ENCODE data around the gene CACNA1C. TPM values are rescaled to one million over a fixed set of nuclear protein-coding genes. Genes with fewer than 3 reads are reported as not detected.

Gene CACNA1C
- total and polyA plus RNA-seq, 2 donors: 0.71 TPM

GRCh38 chr12:2110849-2111566 is 58.2 kb downstream of the CACNA1C start:
- Histone ChIP-seq H3K36me3 (ENCODE audit: control insufficient read depth in 2 of 2, insufficient read depth in 2 of 2, low read length in 1 of 2) (no peaks in the 10 kb centered on the region), H3K4me3 (ENCODE audit: low read length in 2 of 2) (no peak overlapping the region), H3K4me1 (ENCODE audit: control insufficient read depth in 2 of 2, insufficient read depth in 2 of 2, low read length in 2 of 2) (peaks cover 0 to 5% of the 10 kb centered on the region in 2 donors), H3K27me3 (ENCODE audit: control insufficient read depth in 2 of 2, insufficient read depth in 1 of 2, low read length in 1 of 2) (no peaks in the 10 kb centered on the region), H3K27ac (ENCODE audit: low read depth in 1 of 2, low read length in 1 of 2) (no peak overlapping the region), H3K9me3 (ENCODE audit: control insufficient read depth in 2 of 2, insufficient read depth in 1 of 2, low read length in 1 of 2) (no peaks in the 10 kb centered on the region)
- no peak for DNase-seq (ENCODE audit: low read depth in 6 of 9, low spot score in 9 of 9)
- 82% methylated on average over 16 of the region's 16 CpGs for WGBS

GRCh38 chr12:2111826-2112225 is 59.0 kb downstream of the CACNA1C start:
- 91% methylated on average over 13 of the region's 13 CpGs for WGBS
- no peak for DNase-seq (ENCODE audit: low read depth in 6 of 9, low spot score in 9 of 9)
- Histone ChIP-seq H3K4me1 (ENCODE audit: control insufficient read depth in 2 of 2, insufficient read depth in 2 of 2, low read length in 2 of 2) (peaks cover 0 to 5% of the 10 kb centered on the region in 2 donors), H3K36me3 (ENCODE audit: control insufficient read depth in 2 of 2, insufficient read depth in 2 of 2, low read length in 1 of 2) (no peaks in the 10 kb centered on the region), H3K9me3 (ENCODE audit: control insufficient read depth in 2 of 2, insufficient read depth in 1 of 2, low read length in 1 of 2) (no peaks in the 10 kb centered on the region), H3K4me3 (ENCODE audit: low read length in 2 of 2) (no peak overlapping the region), H3K27ac (ENCODE audit: low read depth in 1 of 2, low read length in 1 of 2) (peak overlapping the region in 1 of 2 donors; percentile 13), H3K27me3 (ENCODE audit: control insufficient read depth in 2 of 2, insufficient read depth in 1 of 2, low read length in 1 of 2) (no peaks in the 10 kb centered on the region)

GRCh38 chr12:2112401-2112800 is 59.6 kb downstream of the CACNA1C start:
- H3K4me1 ChIP-seq (ENCODE audit: control insufficient read depth in 2 of 2, insufficient read depth in 2 of 2, low read length in 2 of 2): peaks cover 0 to 5% of the 10 kb centered on the region in 2 donors
- H3K27me3 ChIP-seq (ENCODE audit: control insufficient read depth in 2 of 2, insufficient read depth in 1 of 2, low read length in 1 of 2): no peaks in the 10 kb centered on the region
- H3K4me3 ChIP-seq (ENCODE audit: low read length in 2 of 2): no peak overlapping the region
- H3K9me3 ChIP-seq (ENCODE audit: control insufficient read depth in 2 of 2, insufficient read depth in 1 of 2, low read length in 1 of 2): no peaks in the 10 kb centered on the region
- H3K36me3 ChIP-seq (ENCODE audit: control insufficient read depth in 2 of 2, insufficient read depth in 2 of 2, low read length in 1 of 2): no peaks in the 10 kb centered on the region
- H3K27ac ChIP-seq (ENCODE audit: low read depth in 1 of 2, low read length in 1 of 2): no peak overlapping the region
- DNase-seq (ENCODE audit: low read depth in 6 of 9, low spot score in 9 of 9): no peak
- 97% methylated on average over 7 of the region's 7 CpGs for WGBS

- 97% methylated on average over 14 of the region's 14 CpGs for WGBS
- peaks cover 0 to 5% of the 10 kb centered on the region in 2 donors for H3K4me1 ChIP-seq (ENCODE audit: control insufficient read depth in 2 of 2, insufficient read depth in 2 of 2, low read length in 2 of 2)
- H3K4me3 ChIP-seq (ENCODE audit: low read length in 2 of 2): no peak overlapping the region
- H3K36me3 ChIP-seq (ENCODE audit: control insufficient read depth in 2 of 2, insufficient read depth in 2 of 2, low read length in 1 of 2): no peaks in the 10 kb centered on the region
- H3K9me3 ChIP-seq (ENCODE audit: control insufficient read depth in 2 of 2, insufficient read depth in 1 of 2, low read length in 1 of 2): no peaks in the 10 kb centered on the region
- H3K27me3 ChIP-seq (ENCODE audit: control insufficient read depth in 2 of 2, insufficient read depth in 1 of 2, low read length in 1 of 2): no peaks in the 10 kb centered on the region
- DNase-seq (ENCODE audit: low read depth in 6 of 9, low spot score in 9 of 9): no peak
- H3K27ac ChIP-seq (ENCODE audit: low read depth in 1 of 2, low read length in 1 of 2): no peak overlapping the region
These were observed 60.5 kb downstream of the CACNA1C start for GRCh38 chr12:2113119-2113912.

- H3K4me3 ChIP-seq (ENCODE audit: low read length in 2 of 2): no peak overlapping the region
- H3K27me3 ChIP-seq (ENCODE audit: control insufficient read depth in 2 of 2, insufficient read depth in 1 of 2, low read length in 1 of 2): no peaks in the 10 kb centered on the region
- H3K9me3 ChIP-seq (ENCODE audit: control insufficient read depth in 2 of 2, insufficient read depth in 1 of 2, low read length in 1 of 2): no peaks in the 10 kb centered on the region
- DNase-seq (ENCODE audit: low read depth in 6 of 9, low spot score in 9 of 9): no peak
- peaks cover 0 to 5% of the 10 kb centered on the region in 2 donors for H3K4me1 ChIP-seq (ENCODE audit: control insufficient read depth in 2 of 2, insufficient read depth in 2 of 2, low read length in 2 of 2)
- H3K36me3 ChIP-seq (ENCODE audit: control insufficient read depth in 2 of 2, insufficient read depth in 2 of 2, low read length in 1 of 2): no peaks in the 10 kb centered on the region
- WGBS: 81% methylated on average over 2 of the region's 2 CpGs
- H3K27ac ChIP-seq (ENCODE audit: low read depth in 1 of 2, low read length in 1 of 2): no peak overlapping the region
These were observed 61.3 kb downstream of the CACNA1C start for GRCh38 chr12:2114071-2114470.

GRCh38 chr12:2115101-2115845 is 62.5 kb downstream of the CACNA1C start:
- WGBS: 98% methylated on average over 31 of the region's 31 CpGs
- H3K4me3 ChIP-seq (ENCODE audit: low read length in 2 of 2): no peak overlapping the region
- no peak for DNase-seq (ENCODE audit: low read depth in 6 of 9, low spot score in 9 of 9)

GRCh38 chr12:2117541-2117940 is 64.8 kb downstream of the CACNA1C start:
- no peak overlapping the region for H3K4me3 ChIP-seq (ENCODE audit: low read length in 2 of 2)
- no peak for DNase-seq (ENCODE audit: low read depth in 6 of 9, low spot score in 9 of 9)
- no peaks in the 10 kb centered on the region for H3K36me3 ChIP-seq (ENCODE audit: control insufficient read depth in 2 of 2, insufficient read depth in 2 of 2, low read length in 1 of 2)
- H3K27ac ChIP-seq (ENCODE audit: low read depth in 1 of 2, low read length in 1 of 2): no peak overlapping the region
- H3K4me1 ChIP-seq (ENCODE audit: control insufficient read depth in 2 of 2, insufficient read depth in 2 of 2, low read length in 2 of 2): no peaks in the 10 kb centered on the region
- 98% methylated on average over 7 of the region's 7 CpGs for WGBS
- no peaks in the 10 kb centered on the region for H3K27me3 ChIP-seq (ENCODE audit: control insufficient read depth in 2 of 2, insufficient read depth in 1 of 2, low read length in 1 of 2)
- H3K9me3 ChIP-seq (ENCODE audit: control insufficient read depth in 2 of 2, insufficient read depth in 1 of 2, low read length in 1 of 2): no peaks in the 10 kb centered on the region

More at GRCh38 chr12:2115101-2115845, 62.5 kb downstream of the CACNA1C start:
- H3K27me3 ChIP-seq (ENCODE audit: control insufficient read depth in 2 of 2, insufficient read depth in 1 of 2, low read length in 1 of 2): no peaks in the 10 kb centered on the region
- H3K9me3 ChIP-seq (ENCODE audit: control insufficient read depth in 2 of 2, insufficient read depth in 1 of 2, low read length in 1 of 2): no peaks in the 10 kb centered on the region
- H3K27ac ChIP-seq (ENCODE audit: low read depth in 1 of 2, low read length in 1 of 2): no peak overlapping the region
- peaks cover 0 to 5% of the 10 kb centered on the region in 2 donors for H3K4me1 ChIP-seq (ENCODE audit: control insufficient read depth in 2 of 2, insufficient read depth in 2 of 2, low read length in 2 of 2)
- no peaks in the 10 kb centered on the region for H3K36me3 ChIP-seq (ENCODE audit: control insufficient read depth in 2 of 2, insufficient read depth in 2 of 2, low read length in 1 of 2)

GRCh38 chr12:2118061-2118460 is 65.3 kb downstream of the CACNA1C start:
- no peaks in the 10 kb centered on the region for H3K9me3 ChIP-seq (ENCODE audit: control insufficient read depth in 2 of 2, insufficient read depth in 1 of 2, low read length in 1 of 2)
- H3K27me3 ChIP-seq (ENCODE audit: control insufficient read depth in 2 of 2, insufficient read depth in 1 of 2, low read length in 1 of 2): no peaks in the 10 kb centered on the region
- no peak overlapping the region for H3K27ac ChIP-seq (ENCODE audit: low read depth in 1 of 2, low read length in 1 of 2)
- no peaks in the 10 kb centered on the region for H3K4me1 ChIP-seq (ENCODE audit: control insufficient read depth in 2 of 2, insufficient read depth in 2 of 2, low read length in 2 of 2)
- no peaks in the 10 kb centered on the region for H3K36me3 ChIP-seq (ENCODE audit: control insufficient read depth in 2 of 2, insufficient read depth in 2 of 2, low read length in 1 of 2)
- no peak overlapping the region for H3K4me3 ChIP-seq (ENCODE audit: low read length in 2 of 2)
- WGBS: 94% methylated on average over 5 of the region's 5 CpGs
- no peak for DNase-seq (ENCODE audit: low read depth in 6 of 9, low spot score in 9 of 9)

Measured in thymus (tissue), 11 donors.